GM19397 (cell line): ENCODE results near the gene SSR1.

Experiments
- ATAC-seq: cut with Tn5 transposase; IDR thresholded peaks from one replicate; pipeline ENCODE4 v1.9.1; 2021; ENCODE audit warnings: mild to moderate bottlenecking, moderate library complexity; ENCODE audit not compliant: unreplicated experiment

Gene SSR1

DNA sequence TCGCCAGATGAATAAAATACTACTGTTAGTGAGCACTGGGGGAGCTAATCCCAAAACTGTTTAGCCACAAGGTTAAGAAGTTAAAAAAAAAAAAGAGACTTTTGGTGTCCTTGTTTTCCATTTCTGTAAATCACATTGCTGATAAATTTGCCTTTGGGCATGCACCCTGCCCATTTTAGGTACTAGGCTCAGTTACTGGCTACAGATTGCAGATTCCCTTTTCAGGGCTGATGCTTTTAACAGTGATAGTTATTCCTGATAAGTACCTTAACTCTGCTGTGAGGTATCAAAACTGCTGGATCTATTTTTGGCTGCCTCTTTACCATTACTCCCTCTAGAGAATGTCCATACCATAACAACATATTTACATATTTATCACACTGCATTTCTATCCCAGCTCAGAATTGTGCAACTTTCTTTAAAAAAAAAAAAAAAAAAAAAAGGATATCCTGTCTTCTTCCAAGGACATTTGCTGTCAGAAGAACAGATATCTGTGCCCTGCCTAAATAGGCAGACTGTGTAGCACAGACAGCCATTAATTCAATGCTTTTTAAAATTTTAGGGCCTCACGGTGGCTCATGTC, 94.5 kb downstream of the SSR1 start:
- no peak for ATAC-seq
